Fibroblast of lung (primary cell): Measurements from ENCODE around the gene SREK1IP1. TPM values are rescaled to one million over a fixed set of nuclear protein-coding genes. Genes with fewer than 3 reads are reported as not detected.

ENCODE experiments used
- DNase-seq, 2 donors: peaks; one replicate each; pipeline versions ENCODE4 v3.0.0 to v3.0.0-alpha.2; 2010; ENCODE audit warnings: low read depth in 2 of 2
- H2AFZ ChIP-seq: 2 replicates; pipeline ENCODE4 v1.5.1; 2012; ENCODE audit warnings: low read length, control low read depth, inconsistent platforms
- H3K27ac ChIP-seq: 2 replicates; pipeline ENCODE4 v1.5.1; 2011; ENCODE audit warnings: low read length, control low read depth; ENCODE audit not compliant: insufficient read depth
- H3K27me3 ChIP-seq: 2 replicates; pipeline ENCODE4 v1.5.1; 2011; ENCODE audit warnings: mild to moderate bottlenecking, low read length; ENCODE audit not compliant: control insufficient read depth, insufficient read depth
- H3K36me3 ChIP-seq: 2 replicates; pipeline ENCODE4 v1.5.1; 2011; ENCODE audit warnings: low read length; ENCODE audit not compliant: control insufficient read depth, insufficient read depth
- H3K4me1 ChIP-seq: 2 replicates; pipeline ENCODE4 v1.5.1; 2011; ENCODE audit warnings: low read length; ENCODE audit not compliant: control insufficient read depth, insufficient read depth; ENCODE audit errors: extremely low read depth
- H3K4me2 ChIP-seq: 2 replicates; pipeline ENCODE4 v1.5.1; 2011; ENCODE audit warnings: low read length, control low read depth; ENCODE audit not compliant: insufficient read depth; ENCODE audit errors: extremely low read depth
- H3K4me3 ChIP-seq, 4 experiments: fragments of 200-600 bp in 1 of 4; sonication (generic) in 1 of 4; replicated peaks in 1 of 4; 2 replicates each; pipeline ENCODE4 v1.5.1; 2011 to 2016; ENCODE audit warnings: low read length in 4 of 4, low read depth in 3 of 4, mild to moderate bottlenecking in 3 of 4, control low read depth in 2 of 4, inconsistent platforms in 1 of 4, mixed read lengths in 1 of 4; ENCODE audit not compliant: insufficient read depth in 1 of 4; ENCODE audit errors: control extremely low read depth in 1 of 4
- H3K79me2 ChIP-seq: 2 replicates; pipeline ENCODE4 v1.5.1; 2012; ENCODE audit warnings: mild to moderate bottlenecking, low read length, inconsistent platforms; ENCODE audit not compliant: control insufficient read depth, insufficient read depth
- H3K9ac ChIP-seq: 2 replicates; pipeline ENCODE4 v1.5.1; 2011; ENCODE audit warnings: mild to moderate bottlenecking, low read length, control low read depth; ENCODE audit not compliant: insufficient read depth
- H3K9me3 ChIP-seq: 2 replicates; pipeline ENCODE4 v1.5.1; 2012; ENCODE audit warnings: low read depth, low read length; ENCODE audit not compliant: control insufficient read depth, insufficient read depth
- H4K20me1 ChIP-seq: 2 replicates; pipeline ENCODE4 v1.5.1; 2011; ENCODE audit warnings: low read length; ENCODE audit not compliant: control insufficient read depth, insufficient read depth; ENCODE audit errors: extremely low read depth
- EZH2 ChIP-seq: IDR thresholded peaks from 2 replicates; pipeline ENCODE4 v1.5.1; 2012; ENCODE audit warnings: low read length, control low read depth, mild to moderate bottlenecking; ENCODE audit errors: missing control alignments
- polyA minus RNA-seq: library from RNA; depleted of rRNA, polyadenylated mRNA; stranded (reverse); fragments of >200 nt; gene quantifications from 2 replicates; pipeline ENCODE4 v1.2.3, GENCODE V29; 2011; ENCODE audit warnings: low replicate concordance
- polyA plus RNA-seq, 2 donors: library from polyadenylated mRNA; depleted of rRNA in 1 of 2; stranded (reverse) in 1 of 2; unstranded in 1 of 2; fragments of >200 nt; gene quantifications; 2 replicates each; pipeline ENCODE4 v1.2.1, GENCODE V29; 2011 to 2012; ENCODE audit warnings: missing spikeins in 1 of 2
- total RNA-seq: library from RNA; depleted of rRNA; stranded (reverse); fragments of >200 nt; gene quantifications from 2 replicates; pipeline ENCODE4 v1.2.1, GENCODE V29; 2014
- TF ChIP-seq, protein P1 (sequence below), 2 donors: IDR thresholded peaks in 1 of 2; conservative IDR thresholded peaks in 1 of 2; 1 replicate in 1 of 2; 2 replicates in 1 of 2; pipeline ENCODE4 v1.5.1; 2011 to 2012; ENCODE audit warnings: low read length in 2 of 2, control low read depth in 1 of 2, inconsistent platforms in 1 of 2, low read depth in 1 of 2, mild to moderate bottlenecking in 1 of 2

SREK1IP1 gene
- total RNA-seq (9.5 and 13.5 TPM in 2 replicates), polyA plus RNA-seq (6.5 and 6.9 TPM in 2 replicates), polyA minus RNA-seq (1.7 and 1.8 TPM in 2 replicates)
- 10.0 and 10.1 TPM in 2 replicates for polyA plus RNA-seq (2012)

DNA sequence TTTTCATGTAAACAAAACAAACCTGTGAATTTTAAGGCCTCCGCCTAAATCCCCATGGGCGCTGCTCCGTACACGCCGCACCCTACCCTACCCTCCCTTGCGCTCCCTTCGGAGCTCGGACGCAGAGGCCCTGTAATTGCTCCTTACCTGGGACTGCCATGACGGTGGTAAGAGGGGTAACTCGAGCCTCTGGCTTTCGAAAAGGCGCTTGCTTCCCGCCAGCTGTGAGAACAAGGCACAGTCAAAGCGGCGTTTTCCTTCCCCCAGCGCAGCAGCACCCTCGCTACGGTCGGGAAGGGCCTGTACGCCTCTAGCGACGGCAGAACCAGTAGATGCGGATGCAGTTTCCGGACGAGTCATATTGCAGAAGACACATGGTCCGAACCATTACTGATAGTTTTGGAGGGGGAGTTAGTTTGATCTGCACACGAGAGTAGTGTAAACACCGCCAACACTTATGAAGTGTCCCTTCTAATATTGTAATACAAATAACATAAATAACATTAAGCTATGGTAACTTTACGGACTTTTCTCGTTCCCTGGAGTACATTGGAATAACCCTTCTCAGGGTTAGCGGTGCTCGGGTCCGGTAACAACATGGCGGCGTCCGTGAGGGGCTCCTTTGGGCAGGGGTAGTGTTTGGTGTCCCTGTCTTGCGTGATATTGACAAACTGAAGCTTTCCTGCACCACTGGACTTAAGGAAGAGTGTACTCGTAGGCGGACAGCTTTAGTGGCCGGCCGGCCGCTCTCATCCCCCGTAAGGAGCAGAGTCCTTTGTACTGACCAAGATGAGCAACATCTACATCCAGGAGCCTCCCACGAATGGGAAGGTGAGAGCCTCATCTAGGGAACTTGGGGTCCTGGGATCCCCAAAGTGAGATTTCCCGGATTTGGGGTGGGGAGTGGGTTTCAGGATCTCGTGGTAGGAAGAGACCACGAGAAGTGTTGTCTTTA is at the start of gene SREK1IP1, which contains the start of gene CWC27:
TSS of gene SREK1IP1 (minus strand) at position 334 of the 955 bp plus-strand sequence. CDS start at position 160, 174 bp downstream.
TSS of gene CWC27 (plus strand) at position 573 of the 955 bp plus-strand sequence. CDS start at position 790, 217 bp downstream.
- TF ChIP-seq EZH2 = no peak
- TF ChIP-seq, protein P1, sequence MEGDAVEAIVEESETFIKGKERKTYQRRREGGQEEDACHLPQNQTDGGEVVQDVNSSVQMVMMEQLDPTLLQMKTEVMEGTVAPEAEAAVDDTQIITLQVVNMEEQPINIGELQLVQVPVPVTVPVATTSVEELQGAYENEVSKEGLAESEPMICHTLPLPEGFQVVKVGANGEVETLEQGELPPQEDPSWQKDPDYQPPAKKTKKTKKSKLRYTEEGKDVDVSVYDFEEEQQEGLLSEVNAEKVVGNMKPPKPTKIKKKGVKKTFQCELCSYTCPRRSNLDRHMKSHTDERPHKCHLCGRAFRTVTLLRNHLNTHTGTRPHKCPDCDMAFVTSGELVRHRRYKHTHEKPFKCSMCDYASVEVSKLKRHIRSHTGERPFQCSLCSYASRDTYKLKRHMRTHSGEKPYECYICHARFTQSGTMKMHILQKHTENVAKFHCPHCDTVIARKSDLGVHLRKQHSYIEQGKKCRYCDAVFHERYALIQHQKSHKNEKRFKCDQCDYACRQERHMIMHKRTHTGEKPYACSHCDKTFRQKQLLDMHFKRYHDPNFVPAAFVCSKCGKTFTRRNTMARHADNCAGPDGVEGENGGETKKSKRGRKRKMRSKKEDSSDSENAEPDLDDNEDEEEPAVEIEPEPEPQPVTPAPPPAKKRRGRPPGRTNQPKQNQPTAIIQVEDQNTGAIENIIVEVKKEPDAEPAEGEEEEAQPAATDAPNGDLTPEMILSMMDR (conservative IDR thresholded peaks at IDR 0.05 in 1 of 2, IDR thresholded peaks at IDR 0.05 in 1 of 2; ENCODE audit: low read depth in 1 of 2, low read length in 2 of 2) = peak; percentile 16 to 33
- Histone ChIP-seq H3K79me2 (peaks cover 54% of the 10 kb centered on the region), H3K36me3 (no peaks in the 10 kb centered on the region), H3K4me1 (peaks cover 9% of the 10 kb centered on the region), H2AFZ (peak within 1 kb of the TSS; percentile 97), H3K27me3 (no peaks in the 10 kb centered on the region), H3K4me3 (peak within 1 kb of the TSS; percentile 87 to 99 (median 91)), H3K9ac (peak within 1 kb of the TSS; percentile 86), H3K4me2 (peak within 1 kb of the TSS; percentile 95), H3K9me3 (no peaks in the 10 kb centered on the region), H4K20me1 (no peaks in the 10 kb centered on the region), H3K27ac (peak within 1 kb of the TSS; percentile 97)
- DNase-seq = peak; percentile 94 to 95

DNA sequence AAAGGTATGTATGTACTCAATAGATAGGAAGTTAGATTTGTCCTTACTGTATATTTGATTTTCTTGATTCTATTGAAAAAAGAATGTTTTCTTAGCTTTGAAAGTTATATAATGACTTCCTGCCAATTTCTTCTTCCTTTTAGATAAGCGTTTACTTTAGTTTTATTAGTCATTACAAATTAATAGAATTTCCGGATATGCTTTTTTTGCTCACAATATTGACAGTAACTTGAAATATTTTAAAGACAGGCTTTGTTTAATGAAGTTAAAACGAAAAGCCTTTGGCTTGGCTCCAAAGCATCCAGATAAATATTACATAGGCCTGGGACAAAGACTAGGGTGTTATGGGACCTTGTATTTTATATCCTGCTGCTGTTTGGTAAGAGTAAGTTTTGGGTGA is 49.8 kb upstream of the SREK1IP1 start:
- no peak overlapping the region for H3K4me3 ChIP-seq
- H3K36me3 ChIP-seq = no peaks in the 10 kb centered on the region
- TF ChIP-seq EZH2 = no peak
- TF ChIP-seq, protein P1 (conservative IDR thresholded peaks at IDR 0.05 in 1 of 2, IDR thresholded peaks at IDR 0.05 in 1 of 2; ENCODE audit: low read depth in 1 of 2, low read length in 2 of 2) = no peak
- H3K4me1 ChIP-seq = no peaks in the 10 kb centered on the region
- H2AFZ ChIP-seq = no peak overlapping the region
- no peaks in the 10 kb centered on the region for H3K9me3 ChIP-seq
- no peak overlapping the region for H3K9ac ChIP-seq
- no peaks in the 10 kb centered on the region for H4K20me1 ChIP-seq
- no peaks in the 10 kb centered on the region for H3K79me2 ChIP-seq
- no peak overlapping the region for H3K27ac ChIP-seq
- no peaks in the 10 kb centered on the region for H3K27me3 ChIP-seq
- H3K4me2 ChIP-seq = no peak overlapping the region
- no peak for DNase-seq

DNA sequence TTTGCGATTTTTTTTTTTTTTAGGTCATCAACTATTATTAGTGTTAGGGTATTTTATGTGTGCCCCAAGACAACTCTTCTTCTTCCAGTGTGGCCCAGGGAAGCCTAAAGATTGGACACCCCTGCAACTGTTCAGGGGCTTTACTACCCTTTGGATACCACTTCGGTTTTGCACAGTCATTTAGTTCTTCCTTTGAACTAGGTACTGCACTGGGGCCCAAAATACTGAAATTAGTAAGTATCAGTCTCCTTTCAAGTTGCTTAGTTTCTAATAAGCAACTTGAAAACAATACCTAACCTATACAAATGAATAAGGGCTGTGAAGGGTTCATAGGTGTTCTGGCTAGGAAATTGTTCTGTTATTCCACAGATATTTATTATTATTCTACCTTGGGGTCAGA is 45.6 kb upstream of the SREK1IP1 start:
- Histone ChIP-seq H3K9ac (no peak overlapping the region), H3K9me3 (no peaks in the 10 kb centered on the region), H3K27me3 (no peaks in the 10 kb centered on the region), H3K4me3 (no peak overlapping the region), H4K20me1 (no peaks in the 10 kb centered on the region), H3K27ac (no peak overlapping the region), H3K4me1 (no peaks in the 10 kb centered on the region), H3K36me3 (no peaks in the 10 kb centered on the region), H3K4me2 (no peak overlapping the region), H3K79me2 (no peaks in the 10 kb centered on the region), H2AFZ (no peak overlapping the region)
- no peak for DNase-seq
- TF ChIP-seq, protein P1 (conservative IDR thresholded peaks at IDR 0.05 in 1 of 2, IDR thresholded peaks at IDR 0.05 in 1 of 2; ENCODE audit: low read depth in 1 of 2, low read length in 2 of 2) = no peak
- TF ChIP-seq EZH2 = no peak
